Kidney (tissue), 14 donors: ENCODE measurements around the gene ADD2. TPM values are rescaled to one million over a fixed set of nuclear protein-coding genes. Genes with fewer than 3 reads are reported as not detected.

Experiments used
- DNase-seq, 5 donors: peaks; one replicate each; pipeline ENCODE4 v3.0.0-alpha.2; 2013 to 2020
- FAIRE-seq: peaks from 2 replicates; lab custom pipeline; 2012; peaks lifted over from hg19 to GRCh38; lab: Jason Lieb, UNC
- H3K27ac ChIP-seq, 2 donors: one replicate each; pipeline ENCODE4 v1.7.0; 2013; ENCODE audit warnings: low read depth in 2 of 2, low read length in 2 of 2, inconsistent platforms in 1 of 2
- H3K27me3 ChIP-seq: one replicate; pipeline ENCODE4 v1.7.1; 2013; ENCODE audit warnings: low read length, inconsistent platforms; ENCODE audit not compliant: control insufficient read depth, insufficient read depth
- H3K36me3 ChIP-seq, 3 donors: one replicate each; pipeline versions ENCODE4 v1.7.0 to v1.7.1; 2013; ENCODE audit warnings: low read length in 3 of 3, control low read depth in 1 of 3, inconsistent platforms in 1 of 3; ENCODE audit not compliant: insufficient read depth in 3 of 3, control insufficient read depth in 2 of 3
- H3K4me1 ChIP-seq, 3 donors: one replicate each; pipeline versions ENCODE4 v1.7.0 to v1.7.1; 2013; ENCODE audit warnings: low read length in 3 of 3, inconsistent platforms in 1 of 3, low read depth in 1 of 3; ENCODE audit not compliant: control insufficient read depth in 2 of 3, insufficient read depth in 2 of 3
- H3K4me3 ChIP-seq, 3 donors: one replicate each; pipeline versions ENCODE4 v1.7.0 to v1.8.1; 2013; ENCODE audit warnings: low read length in 3 of 3, control low read depth in 1 of 3, inconsistent platforms in 1 of 3
- H3K9ac ChIP-seq, 3 donors: one replicate each; pipeline versions ENCODE4 v1.7.0 to v1.7.1; 2013; ENCODE audit warnings: low read length in 3 of 3, control low read depth in 1 of 3, inconsistent platforms in 1 of 3
- H3K9me3 ChIP-seq, 3 donors: one replicate each; pipeline versions ENCODE4 v1.7.0 to v1.7.1; 2013; ENCODE audit warnings: low read length in 3 of 3, control low read depth in 1 of 3, inconsistent platforms in 1 of 3; ENCODE audit not compliant: control insufficient read depth in 2 of 3, insufficient read depth in 1 of 3
- intact Hi-C: fragments of 100-400 bp; cut with DNase I; formaldehyde crosslinking; loops from one replicate; pipeline ENCODE4 v1.11.1; 2022
- polyA plus RNA-seq: library from polyadenylated mRNA; stranded (reverse); fragments of 350-450 nt; fragmentation: Illumina TruSeq; extraction: RNeasy Lipid Tissue Mini Kit (QIAGEN cat#74804); gene quantifications from one replicate; pipeline ENCODE4 v1.2.3, GENCODE V29; 2014; ENCODE audit warnings: low read depth, low replicate concordance; ENCODE audit not compliant: insufficient read depth
- total RNA-seq: library from RNA; stranded (reverse); fragmentation: NEBNext Ultra II Directional; extraction: Animal tissue kit (Norgen Biotek cat#: 25700); gene quantifications from one replicate; pipeline ENCODE4 v1.2.1, GENCODE V29; 2021
- TF ChIP-seq, protein P1 (sequence below): IDR thresholded peaks from 3 replicates; pipeline ENCODE4 v1.5.1; 2012; ENCODE audit warnings: mild to moderate bottlenecking, moderate library complexity, borderline replicate concordance; ENCODE audit not compliant: insufficient read depth; ENCODE audit errors: extremely low read depth
- donor health status: control.
- donor health status: control.
- donor health status: control.
- donor health status: control.
- donor health status: control.
- donor health status: DM: yes; HTN: yes; CAD: no.
- donor health status: Normal renal cell carcinoma (clear cell type).

ADD2 gene
- total and polyA plus RNA-seq, 2 donors from 2014 or later, result 2.9 TPM; not detected in 1

DNA sequence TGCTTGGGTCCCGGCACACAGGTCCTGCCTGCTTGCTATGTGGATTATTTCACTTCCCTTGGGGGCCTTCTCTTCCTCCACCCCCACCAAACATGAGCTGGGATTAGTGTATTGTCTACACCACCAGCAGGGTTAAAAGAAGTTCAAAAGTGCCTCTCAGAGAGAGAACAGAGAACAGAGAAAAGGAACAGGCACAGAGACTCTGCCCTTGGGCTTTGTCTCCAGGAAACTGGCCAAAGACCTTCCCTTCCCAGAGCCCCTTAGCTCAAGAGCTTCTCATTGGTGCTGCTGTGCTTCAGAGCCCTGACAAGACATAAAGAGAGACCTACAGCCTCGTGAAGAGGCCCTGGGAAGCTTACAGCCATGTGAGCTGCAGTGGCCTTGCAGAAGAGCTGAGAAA is 29.5 kb upstream of the ADD2 start:
- no peak overlapping the region for H3K9ac ChIP-seq
- H3K4me1 ChIP-seq, result no peaks in the 10 kb centered on the region
- H3K9me3 ChIP-seq, result peaks cover 0 to 2% (median 0%) of the 10 kb centered on the region in 3 donors
- H3K4me3 ChIP-seq, result no peak overlapping the region
- no peaks in the 10 kb centered on the region for H3K36me3 ChIP-seq
- H3K27ac ChIP-seq, result no peak overlapping the region
- FAIRE-seq, result no peak
- no peaks in the 10 kb centered on the region for H3K27me3 ChIP-seq
- TF ChIP-seq, protein P1, sequence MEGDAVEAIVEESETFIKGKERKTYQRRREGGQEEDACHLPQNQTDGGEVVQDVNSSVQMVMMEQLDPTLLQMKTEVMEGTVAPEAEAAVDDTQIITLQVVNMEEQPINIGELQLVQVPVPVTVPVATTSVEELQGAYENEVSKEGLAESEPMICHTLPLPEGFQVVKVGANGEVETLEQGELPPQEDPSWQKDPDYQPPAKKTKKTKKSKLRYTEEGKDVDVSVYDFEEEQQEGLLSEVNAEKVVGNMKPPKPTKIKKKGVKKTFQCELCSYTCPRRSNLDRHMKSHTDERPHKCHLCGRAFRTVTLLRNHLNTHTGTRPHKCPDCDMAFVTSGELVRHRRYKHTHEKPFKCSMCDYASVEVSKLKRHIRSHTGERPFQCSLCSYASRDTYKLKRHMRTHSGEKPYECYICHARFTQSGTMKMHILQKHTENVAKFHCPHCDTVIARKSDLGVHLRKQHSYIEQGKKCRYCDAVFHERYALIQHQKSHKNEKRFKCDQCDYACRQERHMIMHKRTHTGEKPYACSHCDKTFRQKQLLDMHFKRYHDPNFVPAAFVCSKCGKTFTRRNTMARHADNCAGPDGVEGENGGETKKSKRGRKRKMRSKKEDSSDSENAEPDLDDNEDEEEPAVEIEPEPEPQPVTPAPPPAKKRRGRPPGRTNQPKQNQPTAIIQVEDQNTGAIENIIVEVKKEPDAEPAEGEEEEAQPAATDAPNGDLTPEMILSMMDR, result no peak
- no peak for DNase-seq
- intact Hi-C loops, result no loop called here

DNA sequence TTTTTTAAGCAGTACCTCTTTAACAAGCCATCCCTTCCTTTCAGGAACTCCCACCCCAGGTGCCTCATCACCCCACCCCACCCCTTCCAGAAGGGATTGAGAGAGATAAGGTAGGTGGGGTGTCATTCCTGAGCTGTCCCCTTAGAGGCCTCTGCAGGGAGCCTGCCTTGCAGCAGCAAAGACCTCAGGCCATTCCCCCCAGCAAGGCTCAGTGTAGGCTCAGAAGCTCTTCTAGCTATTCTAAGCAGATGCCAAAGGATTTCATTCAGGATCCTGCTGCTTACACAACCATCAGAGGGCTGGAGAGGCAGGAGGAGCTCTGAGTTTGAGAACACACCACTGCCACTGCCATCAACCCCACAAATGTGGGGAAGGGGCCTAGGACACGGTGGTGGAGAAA is 28.3 kb upstream of the ADD2 start:
- H3K4me3 ChIP-seq, result no peak overlapping the region
- TF ChIP-seq, protein P1, result no peak
- DNase-seq, result no peak
- peaks cover 7% of the 10 kb centered on the region for H3K27me3 ChIP-seq
- no peaks in the 10 kb centered on the region for H3K4me1 ChIP-seq
- FAIRE-seq, result no peak
- H3K27ac ChIP-seq, result no peak overlapping the region
- no peak overlapping the region for H3K9ac ChIP-seq
- no peaks in the 10 kb centered on the region for H3K36me3 ChIP-seq
- intact Hi-C loops, result no loop called here
- no peaks in the 10 kb centered on the region for H3K9me3 ChIP-seq

DNA sequence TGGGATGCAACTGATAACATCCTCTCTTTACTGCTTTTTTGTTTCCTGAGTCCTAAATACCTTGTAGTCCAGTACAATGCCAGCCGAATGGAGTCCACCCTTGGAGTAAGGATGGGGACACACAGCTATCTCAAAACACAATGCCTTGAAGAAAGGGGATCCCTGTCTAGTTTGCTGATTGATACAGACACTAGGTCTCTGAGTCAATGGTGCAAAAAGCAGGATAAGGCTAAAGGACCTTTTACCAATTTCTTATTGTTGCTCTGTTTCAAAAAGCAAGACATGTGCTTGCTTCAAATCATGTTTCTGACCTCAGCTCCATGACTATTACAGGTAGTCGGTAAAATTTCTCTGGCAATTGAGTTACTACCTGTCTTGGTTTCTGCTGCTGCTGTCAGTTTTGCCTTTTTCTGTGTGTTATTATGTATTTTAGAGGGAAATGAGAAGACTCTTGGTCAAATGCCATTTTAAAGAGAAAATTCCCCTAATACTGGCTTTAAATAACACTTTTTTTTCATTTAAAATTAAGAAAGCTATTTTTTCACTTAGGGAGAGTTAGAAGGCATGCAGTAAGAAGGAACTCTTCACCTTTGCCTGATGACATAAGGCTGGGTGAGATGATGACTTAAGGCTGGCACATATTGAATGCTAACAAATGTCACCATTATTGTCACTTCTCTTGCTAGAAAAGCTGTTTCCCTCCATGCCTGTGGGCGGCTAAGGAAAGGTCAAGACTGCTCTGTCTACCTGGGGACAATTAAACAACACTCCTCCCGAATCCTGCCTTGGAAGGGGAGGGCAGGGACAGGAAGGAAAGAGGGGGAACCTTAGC is 27.4 kb upstream of the ADD2 start:
- DNase-seq (no peak), FAIRE-seq (no peak)
- H3K9ac ChIP-seq, result no peak overlapping the region
- H3K9me3 ChIP-seq, result no peaks in the 10 kb centered on the region
- TF ChIP-seq, protein P1, result no peak
- no peaks in the 10 kb centered on the region for H3K4me1 ChIP-seq
- intact Hi-C loops, result no loop called here
- H3K27me3 ChIP-seq, result peaks cover 9% of the 10 kb centered on the region
- no peaks in the 10 kb centered on the region for H3K36me3 ChIP-seq
- no peak overlapping the region for H3K27ac ChIP-seq
- no peak overlapping the region for H3K4me3 ChIP-seq
